CD4-positive, alpha-beta memory T cell (primary cell): ENCODE results near the gene SHROOM4. TPM values are rescaled to one million over a fixed set of nuclear protein-coding genes. Genes with fewer than 3 reads are reported as not detected.
A peak's percentile ranks its signal among the peaks of the same experiment; 100 is the strongest.

Source experiments
- CTCF ChIA-PET: fragments of 350-600 bp; sonication (Branson Sonifier 250); formaldehyde crosslinking; loops from one replicate; lab custom pipeline; 2021; ENCODE audit warnings: inconsistent platforms; ENCODE audit not compliant: partially characterized antibody; lab: Charles Lee
- POLR2A ChIA-PET: fragments of 350-600 bp; sonication (Branson Sonifier 250); formaldehyde crosslinking; loops from one replicate; lab custom pipeline; 2021; ENCODE audit not compliant: partially characterized antibody; lab: Charles Lee
- DNase-seq, 5 donors: peaks; one replicate each; pipeline versions ENCODE4 v3.0.0 to v3.0.0-alpha.2; 2020 to 2022; ENCODE audit warnings: mixed read lengths in 1 of 5
- H3K27ac ChIP-seq: one replicate; pipeline ENCODE4 v1.7.0; 2013; ENCODE audit warnings: low read depth, low read length
- H3K27me3 ChIP-seq: 2 replicates; pipeline ENCODE4 v1.7.0; 2013; ENCODE audit warnings: mild to moderate bottlenecking, low read length, moderate library complexity; ENCODE audit not compliant: insufficient read depth
- H3K36me3 ChIP-seq: 2 replicates; pipeline ENCODE4 v1.7.0; 2013; ENCODE audit warnings: mild to moderate bottlenecking, low read length, moderate library complexity; ENCODE audit not compliant: insufficient read depth
- H3K4me1 ChIP-seq: 2 replicates; pipeline ENCODE4 v1.7.0; 2013; ENCODE audit warnings: mild to moderate bottlenecking, low read length, moderate library complexity; ENCODE audit not compliant: insufficient read depth
- H3K4me3 ChIP-seq, 2 donors: one replicate each; pipeline ENCODE4 v1.7.0; 2013; ENCODE audit warnings: low read length in 2 of 2, mild to moderate bottlenecking in 1 of 2
- H3K9me3 ChIP-seq, 2 donors: one replicate each; pipeline ENCODE4 v1.7.0; 2013; ENCODE audit warnings: low read length in 2 of 2, control low read depth in 1 of 2; ENCODE audit not compliant: control insufficient read depth in 1 of 2
- H3K27ac Mint-ChIP-seq, 7 donors: one replicate each; pipeline ENCODE4 v1.8.0; 2020 to 2021; ENCODE audit warnings: mixed read lengths in 7 of 7, mild to moderate bottlenecking in 6 of 7, inconsistent platforms in 3 of 7, moderate library complexity in 3 of 7
- H3K27me3 Mint-ChIP-seq, 2 donors: one replicate each; pipeline ENCODE4 v1.8.0; 2020 to 2021; ENCODE audit warnings: mixed read lengths in 2 of 2
- H3K36me3 Mint-ChIP-seq, 2 donors: one replicate each; pipeline ENCODE4 v1.8.0; 2020 to 2021; ENCODE audit warnings: mixed read lengths in 2 of 2, inconsistent platforms in 1 of 2, mild to moderate bottlenecking in 1 of 2
- H3K4me1 Mint-ChIP-seq, 4 donors: one replicate each; pipeline ENCODE4 v1.8.0; 2020 to 2021; ENCODE audit warnings: mixed read lengths in 4 of 4, mild to moderate bottlenecking in 1 of 4
- H3K4me3 Mint-ChIP-seq, 8 donors: one replicate each; pipeline ENCODE4 v1.8.0; 2020 to 2021; ENCODE audit warnings: mixed read lengths in 8 of 8, mild to moderate bottlenecking in 7 of 8, moderate library complexity in 6 of 8, inconsistent platforms in 3 of 8
- H3K9me3 Mint-ChIP-seq, 8 donors: one replicate each; pipeline ENCODE4 v1.8.0; 2020 to 2021; ENCODE audit warnings: mixed read lengths in 8 of 8, mild to moderate bottlenecking in 5 of 8, inconsistent platforms in 3 of 8, moderate library complexity in 1 of 8
- intact Hi-C: fragments of 100-400 bp; cut with micrococcal nuclease; formaldehyde crosslinking; loops from one replicate; pipeline ENCODE4 v1.15.1; 2023
- polyA plus RNA-seq, 2 donors: library from polyadenylated mRNA; unstranded; fragments of 300-500 nt; fragmentation: Illumina TruSeq; gene quantifications; one replicate each; pipeline ENCODE4 v1.2.3, GENCODE V29; 2021
- total RNA-seq, 2 experiments: library from RNA; stranded (reverse); gene quantifications; one replicate each; pipeline ENCODE4 v1.2.3, GENCODE V29; 2021

SHROOM4 gene
- total and polyA plus RNA-seq, 4 experiments from 2014 or later, result not detected

DNA sequence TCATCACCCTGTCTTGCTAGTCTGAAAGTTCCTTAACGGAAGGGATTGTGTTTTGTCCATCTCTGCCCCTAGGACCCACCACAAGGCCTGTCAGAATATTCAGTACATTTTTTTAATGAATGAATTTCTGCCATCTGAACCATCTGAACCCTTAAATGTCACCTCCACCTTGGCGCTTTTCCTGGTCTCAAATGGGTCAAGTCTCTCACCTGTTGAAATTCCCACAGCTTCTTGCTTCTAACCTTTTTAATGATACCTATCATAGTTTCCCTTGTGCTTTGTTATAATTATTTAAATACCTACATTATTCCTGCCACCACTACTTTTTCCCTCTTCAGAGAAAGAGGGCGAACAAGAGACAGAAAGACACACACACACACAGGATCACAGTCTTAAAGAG, 48.0 kb downstream of the SHROOM4 start:
- H3K4me1 ChIP-seq, result no peaks in the 10 kb centered on the region
- no peak overlapping the region for H3K27ac ChIP-seq
- DNase-seq, result no peak
- Mint-ChIP-seq H3K4me3 (no peak overlapping the region), H3K4me1 (no peaks in the 10 kb centered on the region), H3K27me3 (peaks cover 0 to 4% of the 10 kb centered on the region in 2 donors), H3K9me3 (peaks cover 0 to 2% (median 0%) of the 10 kb centered on the region in 8 donors), H3K36me3 (no peaks in the 10 kb centered on the region), H3K27ac (no peak overlapping the region)
- H3K4me3 ChIP-seq, result no peak overlapping the region
- CTCF ChIA-PET, result no interaction called here
- POLR2A ChIA-PET, result no interaction called here
- H3K9me3 ChIP-seq, result no peaks in the 10 kb centered on the region
- H3K36me3 ChIP-seq, result no peaks in the 10 kb centered on the region
- H3K27me3 ChIP-seq, result no peaks in the 10 kb centered on the region
- intact Hi-C loops, result no loop called here

DNA sequence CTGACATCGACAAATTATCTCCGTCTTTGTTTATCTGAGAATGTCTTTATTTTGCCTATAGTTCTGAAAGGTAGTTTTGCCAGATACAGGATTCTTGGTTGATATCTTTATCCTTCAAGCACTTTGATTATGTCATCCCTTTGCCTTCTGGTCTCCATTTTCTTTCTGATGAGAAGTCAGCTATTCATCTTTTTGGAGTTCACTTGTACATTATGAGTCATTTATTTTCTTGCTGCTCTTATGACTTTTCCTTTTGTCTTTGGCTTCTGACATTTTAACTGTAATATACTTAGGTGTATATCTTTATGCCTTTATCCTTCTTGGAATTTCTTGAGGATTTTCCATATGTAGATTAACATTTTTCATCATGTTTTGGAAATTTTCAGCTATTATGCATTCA, 51.4 kb downstream of the SHROOM4 start:
- H3K4me3 Mint-ChIP-seq, result no peak overlapping the region
- CTCF ChIA-PET, result no interaction called here
- Histone ChIP-seq H3K9me3 (no peaks in the 10 kb centered on the region), H3K4me3 (no peak overlapping the region), H3K4me1 (no peaks in the 10 kb centered on the region), H3K27ac (no peak overlapping the region), H3K36me3 (no peaks in the 10 kb centered on the region), H3K27me3 (no peaks in the 10 kb centered on the region)
- H3K27me3 Mint-ChIP-seq, result peaks cover 0 to 4% of the 10 kb centered on the region in 2 donors
- no peak for DNase-seq
- H3K9me3 Mint-ChIP-seq, result no peaks in the 10 kb centered on the region
- intact Hi-C loops, result no loop called here
- H3K27ac Mint-ChIP-seq, result no peak overlapping the region
- POLR2A ChIA-PET, result no interaction called here
- H3K4me1 Mint-ChIP-seq, result no peaks in the 10 kb centered on the region
- no peaks in the 10 kb centered on the region for H3K36me3 Mint-ChIP-seq

DNA sequence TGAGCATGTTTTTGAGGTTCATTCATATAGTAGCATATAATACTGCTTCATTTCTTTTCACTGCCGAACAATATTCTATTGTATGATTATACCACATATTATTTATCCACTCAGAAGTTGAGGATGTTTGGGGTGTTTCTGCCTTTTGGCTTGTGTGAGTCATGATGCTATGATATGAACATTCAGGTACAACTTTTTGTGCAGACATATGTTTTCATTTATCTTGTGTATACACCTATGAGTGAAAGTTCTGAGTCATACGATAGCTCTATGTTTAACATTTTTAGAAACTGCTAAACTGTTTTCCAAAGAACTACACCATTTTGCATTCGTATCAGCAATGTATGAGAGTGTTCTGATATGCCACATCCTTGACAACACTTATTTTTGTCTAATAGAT, 57.7 kb downstream of the SHROOM4 start:
- Mint-ChIP-seq H3K4me1 (no peaks in the 10 kb centered on the region), H3K9me3 (no peaks in the 10 kb centered on the region), H3K27ac (no peak overlapping the region), H3K4me3 (no peak overlapping the region), H3K27me3 (no peaks in the 10 kb centered on the region), H3K36me3 (no peaks in the 10 kb centered on the region)
- Histone ChIP-seq H3K9me3 (no peaks in the 10 kb centered on the region), H3K27me3 (no peaks in the 10 kb centered on the region), H3K4me1 (no peaks in the 10 kb centered on the region), H3K36me3 (no peaks in the 10 kb centered on the region), H3K4me3 (no peak overlapping the region), H3K27ac (no peak overlapping the region)
- CTCF ChIA-PET, result no interaction called here
- POLR2A ChIA-PET, result no interaction called here
- intact Hi-C loops, result no loop called here
- DNase-seq, result no peak

DNA sequence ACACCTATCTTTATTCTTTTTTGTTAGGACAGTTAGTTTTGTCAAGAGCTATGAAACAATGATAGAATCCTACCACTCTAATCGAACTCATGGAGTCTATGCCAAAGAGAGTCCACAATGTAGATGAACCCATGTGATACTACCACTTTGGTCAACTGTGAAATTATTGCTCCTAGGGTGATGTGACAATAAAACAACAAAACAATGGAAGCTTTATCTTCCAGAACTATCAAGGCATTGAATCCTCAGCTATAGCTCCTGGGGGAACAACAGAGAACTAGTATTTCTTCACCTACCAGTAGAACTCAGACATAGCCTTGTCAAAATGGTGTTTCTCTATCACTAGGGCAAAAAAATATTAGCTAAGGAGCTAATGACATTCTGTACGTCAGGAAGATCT, 62.9 kb downstream of the SHROOM4 start:
- Histone ChIP-seq H3K9me3 (no peaks in the 10 kb centered on the region), H3K36me3 (no peaks in the 10 kb centered on the region), H3K4me3 (no peak overlapping the region), H3K27ac (no peak overlapping the region), H3K4me1 (no peaks in the 10 kb centered on the region), H3K27me3 (no peaks in the 10 kb centered on the region)
- peaks cover 0 to 5% of the 10 kb centered on the region in 2 donors for H3K27me3 Mint-ChIP-seq
- H3K4me3 Mint-ChIP-seq, result no peak overlapping the region
- DNase-seq, result no peak
- intact Hi-C loops, result no loop called here
- no peak overlapping the region for H3K27ac Mint-ChIP-seq
- CTCF ChIA-PET, result no interaction called here
- H3K9me3 Mint-ChIP-seq, result no peaks in the 10 kb centered on the region
- POLR2A ChIA-PET, result no interaction called here
- no peaks in the 10 kb centered on the region for H3K36me3 Mint-ChIP-seq
- H3K4me1 Mint-ChIP-seq, result no peaks in the 10 kb centered on the region

DNA sequence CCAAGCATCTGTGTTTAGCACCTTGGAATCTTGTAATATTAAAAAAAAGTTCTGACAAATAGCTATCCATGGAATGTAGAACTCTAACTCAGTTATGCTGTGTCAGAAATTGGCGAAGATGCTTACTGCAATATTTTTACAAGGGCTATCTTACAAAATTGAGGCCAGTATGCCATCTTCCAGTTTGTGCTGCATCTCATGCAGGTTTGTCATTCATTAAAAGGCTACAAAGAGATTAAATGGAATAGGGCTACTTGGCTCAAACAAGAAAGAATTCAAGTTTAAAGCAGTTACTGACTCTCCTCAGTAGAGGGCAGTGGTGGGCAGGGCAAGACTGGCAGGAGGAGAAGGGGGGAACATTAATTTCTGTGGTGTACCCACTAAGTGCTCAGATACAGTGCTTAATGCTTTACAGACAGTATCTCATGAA, 66.5 kb downstream of the SHROOM4 start:
- Histone ChIP-seq H3K4me1 (no peaks in the 10 kb centered on the region), H3K4me3 (no peak overlapping the region), H3K9me3 (no peaks in the 10 kb centered on the region), H3K36me3 (no peaks in the 10 kb centered on the region), H3K27me3 (no peaks in the 10 kb centered on the region), H3K27ac (no peak overlapping the region)
- Mint-ChIP-seq H3K9me3 (no peaks in the 10 kb centered on the region), H3K27ac (no peak overlapping the region), H3K4me1 (no peaks in the 10 kb centered on the region), H3K27me3 (peaks cover 0 to 8% of the 10 kb centered on the region in 2 donors), H3K36me3 (no peaks in the 10 kb centered on the region), H3K4me3 (no peak overlapping the region)
- CTCF ChIA-PET, result no interaction called here
- POLR2A ChIA-PET, result no interaction called here
- DNase-seq, result peak in 1 of 5 donors; percentile 3
- intact Hi-C loops, result no loop called here

DNA sequence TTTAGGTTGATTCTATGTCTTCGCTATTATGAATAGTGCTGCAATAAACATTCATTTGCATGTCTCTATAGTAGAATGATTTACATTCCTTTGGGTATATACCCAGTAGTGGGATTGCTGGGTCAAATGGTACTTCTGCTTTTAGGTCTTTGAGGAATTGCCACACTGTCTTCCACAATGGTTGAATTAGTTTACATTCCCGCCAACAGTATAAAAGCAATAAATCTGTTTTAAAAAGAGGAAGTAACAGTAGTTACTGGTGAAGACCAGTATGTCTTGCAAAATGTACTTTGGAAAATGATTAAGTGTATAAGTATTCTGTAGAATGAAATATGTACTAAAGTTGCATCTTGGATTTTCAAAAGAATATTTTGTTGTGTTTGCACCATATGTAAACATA, 77.3 kb downstream of the SHROOM4 start:
- Mint-ChIP-seq H3K27me3 (peaks cover 0 to 3% of the 10 kb centered on the region in 2 donors), H3K4me1 (no peaks in the 10 kb centered on the region), H3K36me3 (no peaks in the 10 kb centered on the region), H3K4me3 (no peak overlapping the region), H3K27ac (no peak overlapping the region), H3K9me3 (peaks cover 0 to 2% (median 0%) of the 10 kb centered on the region in 8 donors)
- H3K4me3 ChIP-seq, result no peak overlapping the region
- H3K4me1 ChIP-seq, result no peaks in the 10 kb centered on the region
- no peak for DNase-seq
- CTCF ChIA-PET, result no interaction called here
- intact Hi-C loops, result no loop called here
- POLR2A ChIA-PET, result no interaction called here
- H3K36me3 ChIP-seq, result no peaks in the 10 kb centered on the region
- no peaks in the 10 kb centered on the region for H3K27me3 ChIP-seq
- H3K27ac ChIP-seq, result no peak overlapping the region
- H3K9me3 ChIP-seq, result no peaks in the 10 kb centered on the region

DNA sequence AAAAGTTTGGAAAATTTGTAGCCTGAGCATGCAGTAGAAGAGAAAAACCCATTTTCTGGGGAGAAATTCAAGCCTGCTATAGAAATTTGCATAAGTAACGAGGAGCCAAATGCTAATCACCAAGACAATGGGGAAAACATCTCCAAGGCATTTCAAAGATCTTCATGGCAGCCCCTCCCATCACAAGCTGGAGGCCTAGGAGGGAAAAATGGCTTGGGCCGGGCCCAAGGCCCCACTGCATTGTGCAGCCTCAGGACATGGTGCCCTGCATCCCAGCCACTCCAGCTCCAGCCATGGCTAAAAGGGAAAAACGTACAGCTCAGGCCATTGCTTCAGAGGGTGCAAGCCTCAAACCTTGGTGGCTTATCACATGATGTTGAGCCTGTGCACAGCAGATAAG, 87.7 kb downstream of the SHROOM4 start:
- Mint-ChIP-seq H3K27me3 (no peaks in the 10 kb centered on the region), H3K36me3 (no peaks in the 10 kb centered on the region), H3K9me3 (no peaks in the 10 kb centered on the region), H3K27ac (no peak overlapping the region), H3K4me1 (no peaks in the 10 kb centered on the region), H3K4me3 (no peak overlapping the region)
- DNase-seq, result no peak
- no peaks in the 10 kb centered on the region for H3K4me1 ChIP-seq
- H3K9me3 ChIP-seq, result no peaks in the 10 kb centered on the region
- H3K36me3 ChIP-seq, result no peaks in the 10 kb centered on the region
- no peak overlapping the region for H3K27ac ChIP-seq
- ChIA-PET CTCF (no interaction called here), POLR2A (no interaction called here)
- H3K27me3 ChIP-seq, result no peaks in the 10 kb centered on the region
- intact Hi-C loops, result no loop called here
- H3K4me3 ChIP-seq, result no peak overlapping the region

DNA sequence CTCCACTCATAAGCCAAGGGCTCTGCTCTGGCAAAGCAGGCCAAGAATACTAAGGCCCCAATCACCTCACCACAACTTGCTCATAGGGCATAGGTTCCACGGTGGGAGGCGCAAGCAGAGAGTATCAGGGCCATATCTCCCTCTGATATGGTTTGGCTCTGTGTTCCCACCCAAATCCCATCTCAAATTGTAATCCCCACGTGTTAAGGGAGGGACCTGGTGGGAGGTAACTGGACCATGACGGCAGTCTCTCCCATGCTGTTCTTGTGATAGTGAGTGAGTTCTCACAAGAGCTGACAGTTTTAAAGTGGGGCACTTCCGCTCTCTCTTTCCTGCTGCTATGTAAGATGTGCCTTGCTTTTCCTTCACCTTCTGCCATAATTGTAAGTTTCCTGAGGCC, 88.7 kb downstream of the SHROOM4 start:
- Mint-ChIP-seq H3K27ac (no peak overlapping the region), H3K9me3 (no peaks in the 10 kb centered on the region), H3K4me3 (no peak overlapping the region), H3K27me3 (no peaks in the 10 kb centered on the region), H3K36me3 (no peaks in the 10 kb centered on the region), H3K4me1 (no peaks in the 10 kb centered on the region)
- no peak overlapping the region for H3K4me3 ChIP-seq
- intact Hi-C loops, result no loop called here
- no peak for DNase-seq
- no peaks in the 10 kb centered on the region for H3K9me3 ChIP-seq
- CTCF ChIA-PET, result no interaction called here
- POLR2A ChIA-PET, result no interaction called here
- H3K36me3 ChIP-seq, result no peaks in the 10 kb centered on the region
- H3K27ac ChIP-seq, result no peak overlapping the region
- H3K27me3 ChIP-seq, result no peaks in the 10 kb centered on the region
- H3K4me1 ChIP-seq, result no peaks in the 10 kb centered on the region
